ENCODE measurements around the gene CORO7. TPM values are rescaled to one million over a fixed set of nuclear protein-coding genes. Genes with fewer than 3 reads are reported as not detected.

Gene CORO7
- total and polyA plus RNA-seq, 9 of the 15 experiments (the other 6 are each of a cell fraction or from before 2014, with no cell fraction given) = 0.45 to 77.2 (median 18.7) TPM

GRCh38 chr16:4433914-4434787 is 17.8 kb upstream of the CORO7 start (continued):
- peak; percentile 73; the same call in 1 of the 2 replicates for TF ChIP-seq ELF4 (CRISPR knock-in tag; IDR thresholded peaks at IDR 0.05)
- no peak; a peak in 1 of 6 replicates for TF ChIP-seq CTCF (IDR thresholded peaks at IDR 0.05 in 2 of 3, conservative IDR thresholded peaks at IDR 0.05 in 1 of 3; ENCODE audit: insufficient read depth in 2 of 3, low read depth in 1 of 3, low read length in 3 of 3)
- TF ChIP-seq ZNF253 (CRISPR knock-in tag; conservative IDR thresholded peaks at IDR 0.05) = 0 out of 2 replicates have a peak, but pooled peaks have one; percentile 15
- TF ChIP-seq TAF7 (tag; IDR thresholded peaks at IDR 0.05) = peak; percentile 33; the same call in 1 of the 2 replicates
- TF ChIP-seq MYBL2 (IDR thresholded peaks at IDR 0.05; ENCODE audit: low read depth) = no peak
- TF ChIP-seq MYBL2 (CRISPR knock-in tag; IDR thresholded peaks at IDR 0.05; ENCODE audit: borderline replicate concordance) = no peak
- TF ChIP-seq PRDM10 (IDR thresholded peaks at IDR 0.05; ENCODE audit: partially characterized antibody) = peak; percentile 61
- peak; percentile 83 for TF ChIP-seq HMBOX1 (IDR thresholded peaks at IDR 0.05)
- TF ChIP-seq ARID1B (IDR thresholded peaks at IDR 0.05) = peak; percentile 69
- no peak for TF ChIP-seq ZNF384 (IDR thresholded peaks at IDR 0.05; ENCODE audit: low read depth, low read length)
- no peak for TF ChIP-seq MCM3 (IDR thresholded peaks at IDR 0.05)
- no peak for TF ChIP-seq ZFP1 (CRISPR knock-in tag; IDR thresholded peaks at IDR 0.05)
- TF ChIP-seq EGR1 (conservative IDR thresholded peaks at IDR 0.05) = no peak
- TF ChIP-seq GABPA (tag; conservative IDR thresholded peaks at IDR 0.05; ENCODE audit: low read depth) = peak; percentile 57
- TF ChIP-seq BCOR (IDR thresholded peaks at IDR 0.05) = no peak
- TF ChIP-seq POLR2B (IDR thresholded peaks at IDR 0.05; ENCODE audit: low read depth, partially characterized antibody) = peak; percentile 88
- no peak for TF ChIP-seq ZBTB43 (CRISPR knock-in tag; IDR thresholded peaks at IDR 0.05)
- no peak for TF ChIP-seq SIN3B (IDR thresholded peaks at IDR 0.05; ENCODE audit: low read depth)
- TF ChIP-seq ZNF354B (CRISPR knock-in tag; IDR thresholded peaks at IDR 0.05) = no peak
- TF ChIP-seq STAG1 (CRISPR knock-in tag; IDR thresholded peaks at IDR 0.05; ENCODE audit: borderline replicate concordance) = no peak

Data from K562 (cell line).